ENCODE results near the gene NDFIP2. TPM values are rescaled to one million over a fixed set of nuclear protein-coding genes. Genes with fewer than 3 reads are reported as not detected.
A peak's percentile ranks its signal among the peaks of the same experiment; 100 is the strongest.

Gene NDFIP2
- total and polyA plus RNA-seq, 2 experiments from 2014 or later = 28.3 to 28.7 TPM

GRCh38 chr13:79445968-79446645, 34.8 kb upstream of the NDFIP2 start:
- no peaks in the 10 kb centered on the region for H3F3A ChIP-seq (replicated peaks; ENCODE audit: low read depth)
- no peaks in the 10 kb centered on the region for H3K27me3 ChIP-seq (ENCODE audit: insufficient read depth)
- peaks cover 9% of the 10 kb centered on the region for H3K27me3 Mint-ChIP-seq (ENCODE audit: insufficient read depth, low read depth, poor library complexity)
- H3K4me1 ChIP-seq (ENCODE audit: insufficient read depth) = peaks cover 4% of the 10 kb centered on the region; the same call in 1 of the 2 replicates
- no peaks in the 10 kb centered on the region for H3K9me3 Mint-ChIP-seq
- no peak overlapping the region for H3K27ac ChIP-seq (ENCODE audit: low read depth)
- TF ChIP-seq CREB1 (CRISPR knock-in tag; IDR thresholded peaks at IDR 0.05; ENCODE audit: low read depth) (no peak), ZNF114 (CRISPR knock-in tag; IDR thresholded peaks at IDR 0.05) (no peak), POLR2AphosphoS5 (IDR thresholded peaks at IDR 0.05; ENCODE audit: low read depth) (no peak), ZNF331 (CRISPR knock-in tag; IDR thresholded peaks at IDR 0.05; ENCODE audit: low read depth) (no peak), NANOG (IDR thresholded peaks at IDR 0.05; ENCODE audit: borderline replicate concordance) (no peak), CTCF (conservative IDR thresholded peaks at IDR 0.05; ENCODE audit: low read depth in 2 of 2) (no peak), EZH2 (IDR thresholded peaks at IDR 0.05; ENCODE audit: low read depth, unreplicated experiment) (no peak), ETS1 (IDR thresholded peaks at IDR 0.05) (no peak), EZH2phosphoT487 (IDR thresholded peaks at IDR 0.05; ENCODE audit: unreplicated experiment) (no peak), REST (IDR thresholded peaks at IDR 0.05; ENCODE audit: unreplicated experiment) (no peak), JUNB (IDR thresholded peaks at IDR 0.05; ENCODE audit: unreplicated experiment) (no peak), ZNF462 (CRISPR knock-in tag; IDR thresholded peaks at IDR 0.05) (no peak), STAT1 (IDR thresholded peaks at IDR 0.05; ENCODE audit: unreplicated experiment) (no peak)
- no peaks in the 10 kb centered on the region for H3K36me3 Mint-ChIP-seq (ENCODE audit: low read depth)
- no peak overlapping the region for H3K4me3 ChIP-seq
- H3K79me2 ChIP-seq (replicated peaks; ENCODE audit: insufficient read depth) = no peaks in the 10 kb centered on the region
- ATAC-seq (peak; percentile 98), DNase-seq (ENCODE audit: low spot score) (peak; percentile 74)
- H3K4me2 ChIP-seq = no peak overlapping the region
- no peak overlapping the region for H3K4me3 Mint-ChIP-seq
- H3K9me2 ChIP-seq (ENCODE audit: insufficient read depth) = no peaks in the 10 kb centered on the region
- H3K4me1 Mint-ChIP-seq = peaks cover 23% of the 10 kb centered on the region
- H4K20me1 ChIP-seq (replicated peaks; ENCODE audit: insufficient read depth) = no peaks in the 10 kb centered on the region
- peak overlapping the region; percentile 25; the same call in 1 of the 2 replicates for H2AFZ ChIP-seq
- H3K27ac Mint-ChIP-seq = no peak overlapping the region
- no peaks in the 10 kb centered on the region for H3K36me3 ChIP-seq (ENCODE audit: insufficient read depth)

Data from GM23338 (cell line).